GM21515 (cell line): Measurements from ENCODE around the gene CDIPT.
"Not testable (repeated sequence)": the region's sequence is repeated elsewhere in the genome, so short reads cannot be mapped to it uniquely, and the experiment has no call there.

ENCODE experiments used
- ATAC-seq: cut with Tn5 transposase; IDR thresholded peaks from one replicate; pipeline ENCODE4 v1.9.1; 2021; ENCODE audit not compliant: unreplicated experiment

CDIPT gene

GRCh38 chr16:29833219-29833618, 29.8 kb downstream of the CDIPT start:
- not testable (repeated sequence) for ATAC-seq

- no peak for ATAC-seq
These were observed 31.5 kb downstream of the CDIPT start for GRCh38 chr16:29831490-29831889.

GRCh38 chr16:29830774-29831173, 32.3 kb downstream of the CDIPT start:
- ATAC-seq, result no peak

- no peak for ATAC-seq
These were observed 36.7 kb downstream of the CDIPT start for GRCh38 chr16:29826342-29826695.

- ATAC-seq, result no peak
These were observed 37.6 kb downstream of the CDIPT start for GRCh38 chr16:29825145-29826044.

- no peak for ATAC-seq
These were observed 38.4 kb downstream of the CDIPT start for GRCh38 chr16:29824589-29825144.

- ATAC-seq, result no peak
These were observed 41.3 kb downstream of the CDIPT start for GRCh38 chr16:29821643-29822115.

- no peak for ATAC-seq
These were observed 42.0 kb downstream of the CDIPT start for GRCh38 chr16:29820730-29821642.

- ATAC-seq, result no peak
These were observed 42.7 kb downstream of the CDIPT start, which contains the start of gene MVP for GRCh38 chr16:29820271-29820701. TSS of gene MVP (plus strand) at chr16:29820462. CDS start at chr16:29830550, 10,088 bp downstream.

- no peak for ATAC-seq
These were observed 43.5 kb downstream of the CDIPT start for GRCh38 chr16:29819506-29819905.

- no peak for ATAC-seq
These were observed 44.9 kb downstream of the CDIPT start for GRCh38 chr16:29818082-29818481.

GRCh38 chr16:29816694-29817441, 46.2 kb downstream of the CDIPT start:
- ATAC-seq, result no peak

- peak; percentile 48 for ATAC-seq
These were observed 47.0 kb downstream of the CDIPT start, which contains the start of gene PAGR1 for GRCh38 chr16:29815793-29816693. TSS of gene PAGR1 (plus strand) at chr16:29816152. CDS start at chr16:29816526, 374 bp downstream.

GRCh38 chr16:29815032-29815721, 47.8 kb downstream of the CDIPT start:
- ATAC-seq, result no peak

GRCh38 chr16:29814592-29814991, 48.4 kb downstream of the CDIPT start:
- no peak for ATAC-seq

GRCh38 chr16:29813644-29814562, 49.1 kb downstream of the CDIPT start:
- no peak for ATAC-seq

- ATAC-seq, result no peak
These were observed 50.0 kb downstream of the CDIPT start for GRCh38 chr16:29812754-29813643.
